CD4-positive, alpha-beta T cell (primary cell): ENCODE measurements around the gene MIDN. TPM values are rescaled to one million over a fixed set of nuclear protein-coding genes. Genes with fewer than 3 reads are reported as not detected.
A peak's percentile ranks its signal among the peaks of the same experiment; 100 is the strongest.

Source experiments
- ATAC-seq: fragments of 200-7000 bp; cut with Tn5 transposase; one replicate; pipeline ENCODE4 v1.10.0; 2022; ENCODE audit warnings: mild to moderate bottlenecking; ENCODE audit not compliant: poor library complexity
- CTCF ChIA-PET: fragments of 350-600 bp; sonication (Branson Sonifier 250); formaldehyde crosslinking; loops from one replicate; lab custom pipeline; 2021; ENCODE audit warnings: antibody characterized with exemption, inconsistent platforms; lab: Charles Lee
- POLR2A ChIA-PET: fragments of 350-600 bp; sonication (Branson Sonifier 250); formaldehyde crosslinking; loops from one replicate; lab custom pipeline; 2021; ENCODE audit warnings: antibody characterized with exemption, inconsistent platforms; lab: Charles Lee
- DNase-seq, 14 experiments: peaks; one replicate each; pipeline ENCODE4 v3.0.0-alpha.2; 2013 to 2020; ENCODE audit warnings: mixed read lengths in 2 of 14
- H3K27ac ChIP-seq, 2 donors: one replicate each; pipeline versions ENCODE4 v1.5.1 to v1.7.0; 2013; ENCODE audit warnings: low read length in 2 of 2, low read depth in 1 of 2, mild to moderate bottlenecking in 1 of 2
- H3K27me3 ChIP-seq, 2 experiments: 1 replicate in 1 of 2; 2 replicates in 1 of 2; pipeline versions ENCODE4 v1.6.1 to v1.7.0; 2013; ENCODE audit warnings: low read length in 2 of 2, control low read depth in 1 of 2, mild to moderate bottlenecking in 1 of 2, moderate library complexity in 1 of 2; ENCODE audit not compliant: insufficient read depth in 2 of 2, control insufficient read depth in 1 of 2
- H3K36me3 ChIP-seq: one replicate; pipeline ENCODE4 v1.6.1; 2013; ENCODE audit warnings: low read length, control low read depth; ENCODE audit not compliant: insufficient read depth
- H3K4me1 ChIP-seq: one replicate; pipeline ENCODE4 v1.6.1; 2013; ENCODE audit warnings: low read length, control low read depth; ENCODE audit not compliant: insufficient read depth
- H3K4me3 ChIP-seq: one replicate; pipeline ENCODE4 v1.5.1; 2013; ENCODE audit warnings: mild to moderate bottlenecking, low read length, moderate library complexity
- H3K9me3 ChIP-seq, 2 experiments: 1 replicate in 1 of 2; 2 replicates in 1 of 2; pipeline versions ENCODE4 v1.6.1 to v1.7.0; 2013; ENCODE audit warnings: low read length in 2 of 2, mild to moderate bottlenecking in 2 of 2, control low read depth in 1 of 2, moderate library complexity in 1 of 2; ENCODE audit not compliant: control insufficient read depth in 1 of 2, insufficient read depth in 1 of 2
- H3K27ac Mint-ChIP-seq: one replicate; pipeline ENCODE4 v1.8.0; 2020; ENCODE audit warnings: mixed read lengths
- H3K27me3 Mint-ChIP-seq: one replicate; pipeline ENCODE4 v1.8.0; 2021; ENCODE audit warnings: mixed read lengths
- H3K36me3 Mint-ChIP-seq: one replicate; pipeline ENCODE4 v1.8.0; 2021; ENCODE audit warnings: low read depth, mixed read lengths
- H3K4me1 Mint-ChIP-seq: one replicate; pipeline ENCODE4 v1.8.0; 2021; ENCODE audit warnings: low read depth, mixed read lengths
- H3K4me3 Mint-ChIP-seq: one replicate; pipeline ENCODE4 v1.8.0; 2020; ENCODE audit warnings: mild to moderate bottlenecking, mixed read lengths
- H3K9me3 Mint-ChIP-seq: one replicate; pipeline ENCODE4 v1.8.0; 2020; ENCODE audit warnings: mixed read lengths
- intact Hi-C, 2 experiments: fragments of 100-400 bp; cut with DNase I in 1 of 2; cut with micrococcal nuclease in 1 of 2; formaldehyde crosslinking; loops; one replicate each; pipeline versions ENCODE4 v1.15.1 to v1.9.0; 2023 to 2025; cut with DNase I, micrococcal nuclease
- total RNA-seq, 174 experiments: library from RNA in 2 of 174; stranded (reverse) in 2 of 174; gene quantifications; one replicate each; pipeline ENCODE4 v1.2.3 and lab custom pipeline; 2021 to 2026
- TF ChIP-seq, protein P1 (sequence below): fragments of 200-600 bp; IDR thresholded peaks from one replicate; pipeline ENCODE4 v1.8.0; 2022; ENCODE audit warnings: antibody characterized with exemption, mild to moderate bottlenecking

Gene MIDN
- total RNA-seq, 2 experiments from 2014 or later, result 214 to 228 TPM

DNA sequence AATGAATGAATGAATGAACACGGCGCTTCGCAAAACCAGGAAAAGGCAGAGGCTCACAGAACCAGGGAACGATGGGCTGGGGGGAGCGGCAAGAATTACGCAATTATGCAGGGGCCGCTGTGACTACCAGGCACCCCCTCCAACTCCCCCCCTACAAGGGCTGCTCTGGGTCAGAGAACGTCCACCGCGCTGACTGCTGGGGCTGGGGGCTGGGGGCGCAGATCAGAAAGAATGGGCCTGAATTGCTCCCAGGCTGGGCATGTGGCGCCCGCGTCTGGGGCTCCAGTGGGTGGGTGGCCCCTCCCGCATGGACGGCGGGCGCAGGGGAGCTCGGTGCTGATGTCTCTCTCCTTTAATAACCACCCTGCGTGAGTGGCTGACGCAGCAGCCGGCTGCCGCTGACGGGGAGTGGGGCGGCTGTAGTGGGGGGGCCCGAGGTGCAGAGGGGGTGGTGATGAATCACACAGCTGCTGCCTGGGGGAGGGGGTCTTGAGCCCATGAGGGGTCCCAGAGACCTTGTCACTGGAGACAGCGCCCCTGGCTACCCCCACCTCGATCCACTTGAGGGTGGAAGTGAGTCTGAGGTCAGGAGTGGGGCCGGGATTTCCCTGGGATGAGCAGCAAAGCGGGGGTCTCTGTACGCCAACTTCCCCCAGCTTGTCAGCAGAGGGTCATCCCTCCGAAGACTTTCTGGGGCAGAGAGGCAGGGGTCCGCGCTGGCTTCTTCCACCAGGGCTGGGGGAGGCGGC lies 19.3 kb downstream of the MIDN start:
- H3K9me3 Mint-ChIP-seq, result no peaks in the 10 kb centered on the region
- TF ChIP-seq, protein P1, sequence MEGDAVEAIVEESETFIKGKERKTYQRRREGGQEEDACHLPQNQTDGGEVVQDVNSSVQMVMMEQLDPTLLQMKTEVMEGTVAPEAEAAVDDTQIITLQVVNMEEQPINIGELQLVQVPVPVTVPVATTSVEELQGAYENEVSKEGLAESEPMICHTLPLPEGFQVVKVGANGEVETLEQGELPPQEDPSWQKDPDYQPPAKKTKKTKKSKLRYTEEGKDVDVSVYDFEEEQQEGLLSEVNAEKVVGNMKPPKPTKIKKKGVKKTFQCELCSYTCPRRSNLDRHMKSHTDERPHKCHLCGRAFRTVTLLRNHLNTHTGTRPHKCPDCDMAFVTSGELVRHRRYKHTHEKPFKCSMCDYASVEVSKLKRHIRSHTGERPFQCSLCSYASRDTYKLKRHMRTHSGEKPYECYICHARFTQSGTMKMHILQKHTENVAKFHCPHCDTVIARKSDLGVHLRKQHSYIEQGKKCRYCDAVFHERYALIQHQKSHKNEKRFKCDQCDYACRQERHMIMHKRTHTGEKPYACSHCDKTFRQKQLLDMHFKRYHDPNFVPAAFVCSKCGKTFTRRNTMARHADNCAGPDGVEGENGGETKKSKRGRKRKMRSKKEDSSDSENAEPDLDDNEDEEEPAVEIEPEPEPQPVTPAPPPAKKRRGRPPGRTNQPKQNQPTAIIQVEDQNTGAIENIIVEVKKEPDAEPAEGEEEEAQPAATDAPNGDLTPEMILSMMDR, result no peak
- Histone ChIP-seq H3K4me3 (peak overlapping the region; percentile 24), H3K4me1 (peaks cover 79% of the 10 kb centered on the region), H3K9me3 (no peaks in the 10 kb centered on the region), H3K27ac (no peak overlapping the region), H3K27me3 (no peaks in the 10 kb centered on the region), H3K36me3 (peaks cover 30% of the 10 kb centered on the region)
- H3K4me1 Mint-ChIP-seq, result peaks cover 59% of the 10 kb centered on the region
- peak overlapping the region; percentile 88 for H3K27ac Mint-ChIP-seq
- peaks cover 37% of the 10 kb centered on the region for H3K36me3 Mint-ChIP-seq
- no peaks in the 10 kb centered on the region for H3K27me3 Mint-ChIP-seq
- POLR2A ChIA-PET, result interaction anchor here (1.6 to 10.3 kb wide), 4 partner anchors 15 to 24 kb away, joined by 14 to 476 read pairs (median 107); partner anchors contain the start of gene ATP5F1D
- H3K4me3 Mint-ChIP-seq, result peak overlapping the region; percentile 89
- intact Hi-C loops, result loop anchor here in 1 of 2 experiments (1.0 kb wide), 2 partner anchors 18 to 23 kb away; no protein-coding TSS in a partner anchor
- CTCF ChIA-PET, result interaction anchor here (1.2 to 11.0 kb wide), 4 partner anchors 19 to 154 kb away, joined by 3 to 255 read pairs (median 8); no protein-coding TSS in a partner anchor
- DNase-seq, result peak in 4 of 14 experiments; percentile 45 to 71 (median 55)
- no peak for ATAC-seq

DNA sequence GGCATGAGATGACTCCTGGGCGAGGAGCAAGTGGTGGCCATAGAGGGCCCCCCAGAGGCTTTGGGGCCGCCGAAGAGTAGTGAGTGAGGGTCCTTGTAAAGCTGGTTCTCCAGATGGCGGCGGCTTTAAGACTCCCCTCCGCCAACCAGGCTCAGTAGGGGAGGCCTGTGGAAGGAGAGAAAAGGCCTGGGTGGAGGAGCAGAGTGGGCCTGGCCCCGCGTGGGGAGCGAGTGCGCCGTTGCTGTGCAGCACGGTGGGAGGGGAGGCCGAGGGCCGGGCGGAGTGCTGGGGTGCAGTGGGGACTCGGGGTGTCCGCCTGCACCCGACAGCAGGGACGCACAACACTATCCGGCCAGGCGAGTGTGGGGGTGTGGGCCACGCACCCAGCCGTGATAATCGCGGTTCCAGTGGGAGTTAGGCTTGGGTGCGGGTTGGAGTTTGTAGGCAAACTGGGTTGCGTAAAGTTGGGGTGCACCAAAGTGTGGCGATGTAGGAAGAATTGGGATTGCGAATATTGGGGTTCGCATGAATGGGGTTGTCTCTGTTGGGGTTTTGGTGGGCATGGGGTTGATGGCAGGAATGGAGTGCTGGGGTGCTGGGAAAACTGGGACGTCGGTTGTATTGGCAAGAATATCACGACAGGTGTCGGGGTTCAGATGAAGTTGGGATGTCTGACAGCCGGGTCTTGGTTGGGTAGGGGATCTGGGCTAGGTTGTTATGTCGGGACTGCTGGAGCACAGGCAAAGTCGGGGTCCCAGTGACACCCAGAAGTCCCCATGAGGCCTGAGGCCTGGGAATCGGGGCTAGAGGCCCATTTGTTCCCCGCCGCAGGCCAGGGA lies 20.1 kb downstream of the MIDN start:
- intact Hi-C loops, result loop anchor here in 1 of 2 experiments (1.0 kb wide), 1 partner anchor 9 kb away; no protein-coding TSS in a partner anchor
- Mint-ChIP-seq H3K4me3 (peak overlapping the region; percentile 89), H3K9me3 (no peaks in the 10 kb centered on the region), H3K36me3 (peaks cover 44% of the 10 kb centered on the region), H3K4me1 (peaks cover 62% of the 10 kb centered on the region), H3K27me3 (no peaks in the 10 kb centered on the region), H3K27ac (peak overlapping the region; percentile 88)
- Histone ChIP-seq H3K4me1 (peaks cover 80% of the 10 kb centered on the region), H3K9me3 (no peaks in the 10 kb centered on the region), H3K27me3 (no peaks in the 10 kb centered on the region), H3K4me3 (peak overlapping the region; percentile 25), H3K27ac (peak overlapping the region; percentile 66 to 78), H3K36me3 (peaks cover 38% of the 10 kb centered on the region)
- CTCF ChIA-PET, result interaction anchor here (1.0 to 11.0 kb wide), 3 partner anchors 16 to 135 kb away, joined by 3 to 255 read pairs (median 6); no protein-coding TSS in a partner anchor
- ATAC-seq (no peak), DNase-seq (peak in 1 of 14 experiments; percentile 69)
- POLR2A ChIA-PET, result interaction anchor here (0.6 to 10.3 kb wide), 75 partner anchors 9 to 1790 kb away, joined by 3 to 476 read pairs (median 5); partner anchors contain the start of genes ABCA7, ARHGAP45, ATP5F1D and CBARP
- TF ChIP-seq, protein P1, result no peak

DNA sequence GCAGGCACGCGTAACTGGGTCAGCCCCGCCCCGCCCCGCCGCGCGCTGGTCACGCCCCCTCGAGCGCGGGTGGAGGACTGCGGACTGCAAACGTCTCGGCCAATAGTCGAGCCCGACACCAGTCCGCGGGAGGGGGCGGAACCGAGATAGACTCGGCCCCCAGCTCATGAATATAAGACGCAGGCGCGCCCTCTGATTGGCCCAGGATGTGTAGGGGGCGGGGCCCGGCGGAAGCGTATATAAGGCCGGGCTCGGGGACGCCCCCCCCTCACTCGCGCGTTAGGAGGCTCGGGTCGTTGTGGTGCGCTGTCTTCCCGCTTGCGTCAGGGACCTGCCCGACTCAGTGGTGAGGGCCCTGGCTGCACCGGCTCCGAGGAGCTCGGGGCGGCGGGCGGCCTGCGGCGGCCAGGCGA lies 20.7 kb downstream of the MIDN start, which contains the start of gene CIRBP:
TSS of gene CIRBP (plus strand) at position 268 of the 413 bp plus-strand sequence. CDS start 1,602 bp downstream, outside the sequence.
- peak within 1 kb of the TSS; percentile 78 to 84 for H3K27ac ChIP-seq
- Mint-ChIP-seq H3K4me3 (peak within 1 kb of the TSS; percentile 94), H3K4me1 (peaks cover 68% of the 10 kb centered on the region), H3K9me3 (no peaks in the 10 kb centered on the region), H3K27me3 (no peaks in the 10 kb centered on the region), H3K27ac (peak within 1 kb of the TSS; percentile 88), H3K36me3 (peaks cover 51% of the 10 kb centered on the region)
- H3K36me3 ChIP-seq, result peaks cover 44% of the 10 kb centered on the region
- ChIA-PET CTCF (interaction anchor here (1.0 to 11.0 kb wide), 2 partner anchors 16 to 25 kb away, joined by 6 to 255 read pairs; no protein-coding TSS in a partner anchor), POLR2A (interaction anchor here (0.6 to 10.3 kb wide), 79 partner anchors 9 to 1789 kb away, joined by 3 to 476 read pairs (median 5); partner anchors contain the start of genes ABCA7, ARHGAP45, ATP5F1D and CBARP)
- no peaks in the 10 kb centered on the region for H3K9me3 ChIP-seq
- DNase-seq (peak; percentile 98 to 100 (median 99)), ATAC-seq (peak; percentile 81)
- TF ChIP-seq, protein P1, result no peak
- peak within 1 kb of the TSS; percentile 99 for H3K4me3 ChIP-seq
- H3K27me3 ChIP-seq, result no peaks in the 10 kb centered on the region
- peaks cover 86% of the 10 kb centered on the region for H3K4me1 ChIP-seq
- intact Hi-C loops, result loop anchor here in 1 of 2 experiments (1.0 kb wide), 1 partner anchor 10 kb away; no protein-coding TSS in a partner anchor
